PC-3 (cell line): Measurements from ENCODE around the gene CDX2.
"Not testable (repeated sequence)": the region's sequence is repeated elsewhere in the genome, so short reads cannot be mapped to it uniquely, and the experiment has no call there.

ENCODE experiments used
- EZH2 ChIP-seq: fragments of 300-600 bp; sonication (generic); IDR thresholded peaks from one replicate; pipeline ENCODE4 v1.6.1; 2017; ENCODE audit warnings: antibody characterized with exemption, mild to moderate bottlenecking, low read length; ENCODE audit not compliant: unreplicated experiment
- EZH2phosphoT487 ChIP-seq: fragments of 300-600 bp; sonication (generic); IDR thresholded peaks from 2 replicates; pipeline ENCODE4 v1.6.1; 2018; ENCODE audit warnings: mild to moderate bottlenecking, antibody characterized with exemption, low read length, borderline replicate concordance
- TF ChIP-seq, protein P1 (sequence below): fragments of 300-600 bp; sonication (generic); conservative IDR thresholded peaks from 2 replicates; pipeline ENCODE4 v1.5.1; 2017; ENCODE audit warnings: antibody characterized with exemption, low read depth, mild to moderate bottlenecking, low read length

DNA sequence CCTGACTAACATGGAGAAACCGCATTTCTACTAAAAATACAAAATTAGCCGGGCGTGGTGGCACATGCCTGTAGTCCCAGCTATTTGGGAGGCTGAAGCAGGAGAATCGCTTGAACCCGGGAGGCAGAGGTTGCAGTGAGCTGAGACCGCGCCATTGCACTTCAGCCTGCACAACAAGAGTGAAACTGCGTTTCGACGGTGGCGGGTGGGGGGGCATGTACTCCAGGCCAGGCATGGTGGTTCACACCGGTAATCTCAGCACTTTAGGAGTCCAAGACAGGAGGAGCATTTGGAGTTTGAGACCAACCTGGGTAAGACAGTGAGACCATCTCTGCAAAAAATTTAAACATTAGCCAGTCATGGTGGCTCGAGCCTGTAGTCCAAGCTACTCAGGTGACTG lies 4.9 kb downstream of the CDX2 start:
- TF ChIP-seq, protein P1, sequence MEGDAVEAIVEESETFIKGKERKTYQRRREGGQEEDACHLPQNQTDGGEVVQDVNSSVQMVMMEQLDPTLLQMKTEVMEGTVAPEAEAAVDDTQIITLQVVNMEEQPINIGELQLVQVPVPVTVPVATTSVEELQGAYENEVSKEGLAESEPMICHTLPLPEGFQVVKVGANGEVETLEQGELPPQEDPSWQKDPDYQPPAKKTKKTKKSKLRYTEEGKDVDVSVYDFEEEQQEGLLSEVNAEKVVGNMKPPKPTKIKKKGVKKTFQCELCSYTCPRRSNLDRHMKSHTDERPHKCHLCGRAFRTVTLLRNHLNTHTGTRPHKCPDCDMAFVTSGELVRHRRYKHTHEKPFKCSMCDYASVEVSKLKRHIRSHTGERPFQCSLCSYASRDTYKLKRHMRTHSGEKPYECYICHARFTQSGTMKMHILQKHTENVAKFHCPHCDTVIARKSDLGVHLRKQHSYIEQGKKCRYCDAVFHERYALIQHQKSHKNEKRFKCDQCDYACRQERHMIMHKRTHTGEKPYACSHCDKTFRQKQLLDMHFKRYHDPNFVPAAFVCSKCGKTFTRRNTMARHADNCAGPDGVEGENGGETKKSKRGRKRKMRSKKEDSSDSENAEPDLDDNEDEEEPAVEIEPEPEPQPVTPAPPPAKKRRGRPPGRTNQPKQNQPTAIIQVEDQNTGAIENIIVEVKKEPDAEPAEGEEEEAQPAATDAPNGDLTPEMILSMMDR, result not testable (repeated sequence)
- not testable (repeated sequence) for TF ChIP-seq EZH2phosphoT487, EZH2
